ENCODE data around the gene ILRUN. TPM values are rescaled to one million over a fixed set of nuclear protein-coding genes. Genes with fewer than 3 reads are reported as not detected.
A peak's percentile ranks its signal among the peaks of the same experiment; 100 is the strongest.
"Not testable (repeated sequence)": the region's sequence is repeated elsewhere in the genome, so short reads cannot be mapped to it uniquely, and the experiment has no call there.

ILRUN gene
- 10 to 100 TPM; 59.4 to 95.9 (median 78.1) TPM for polyA plus RNA-seq (ENCODE audit: insufficient read length in 10 of 10)
- long read RNA-seq, donor 1, full-length matches to known transcripts: 7 of 31 reads
- long read RNA-seq, donor 1, partial matches to known transcripts: 24 of 31 reads
- long read RNA-seq, donor 1, other reads (novel, unspliced or antisense): 0 of 31 reads
- long read RNA-seq, donor 2, full-length matches to known transcripts: 10 of 32 reads
- long read RNA-seq, donor 2, partial matches to known transcripts: 22 of 32 reads
- long read RNA-seq, donor 2, other reads (novel, unspliced or antisense): 0 of 32 reads
- long read RNA-seq, donor 3: 0 reads
- long read RNA-seq, donor 4, full-length matches to known transcripts: 10 of 25 reads
- long read RNA-seq, donor 4, partial matches to known transcripts: 15 of 25 reads
- long read RNA-seq, donor 4, other reads (novel, unspliced or antisense): 0 of 25 reads
- long read RNA-seq, donor 5, full-length matches to known transcripts: 7 of 45 reads
- long read RNA-seq, donor 5, partial matches to known transcripts: 38 of 45 reads
- long read RNA-seq, donor 5, other reads (novel, unspliced or antisense): 0 of 45 reads
- long read RNA-seq, donor 6, full-length matches to known transcripts: 17 of 50 reads
- long read RNA-seq, donor 6, partial matches to known transcripts: 33 of 50 reads
- long read RNA-seq, donor 6, other reads (novel, unspliced or antisense): 0 of 50 reads
- long read RNA-seq, donor 7, full-length matches to known transcripts: 5 of 30 reads
- long read RNA-seq, donor 7, partial matches to known transcripts: 25 of 30 reads
- long read RNA-seq, donor 7, other reads (novel, unspliced or antisense): 0 of 30 reads
- long read RNA-seq, donor 8, full-length matches to known transcripts: 4 of 20 reads
- long read RNA-seq, donor 8, partial matches to known transcripts: 16 of 20 reads
- long read RNA-seq, donor 8, other reads (novel, unspliced or antisense): 0 of 20 reads
- long read RNA-seq, donor 9: 0 reads

DNA sequence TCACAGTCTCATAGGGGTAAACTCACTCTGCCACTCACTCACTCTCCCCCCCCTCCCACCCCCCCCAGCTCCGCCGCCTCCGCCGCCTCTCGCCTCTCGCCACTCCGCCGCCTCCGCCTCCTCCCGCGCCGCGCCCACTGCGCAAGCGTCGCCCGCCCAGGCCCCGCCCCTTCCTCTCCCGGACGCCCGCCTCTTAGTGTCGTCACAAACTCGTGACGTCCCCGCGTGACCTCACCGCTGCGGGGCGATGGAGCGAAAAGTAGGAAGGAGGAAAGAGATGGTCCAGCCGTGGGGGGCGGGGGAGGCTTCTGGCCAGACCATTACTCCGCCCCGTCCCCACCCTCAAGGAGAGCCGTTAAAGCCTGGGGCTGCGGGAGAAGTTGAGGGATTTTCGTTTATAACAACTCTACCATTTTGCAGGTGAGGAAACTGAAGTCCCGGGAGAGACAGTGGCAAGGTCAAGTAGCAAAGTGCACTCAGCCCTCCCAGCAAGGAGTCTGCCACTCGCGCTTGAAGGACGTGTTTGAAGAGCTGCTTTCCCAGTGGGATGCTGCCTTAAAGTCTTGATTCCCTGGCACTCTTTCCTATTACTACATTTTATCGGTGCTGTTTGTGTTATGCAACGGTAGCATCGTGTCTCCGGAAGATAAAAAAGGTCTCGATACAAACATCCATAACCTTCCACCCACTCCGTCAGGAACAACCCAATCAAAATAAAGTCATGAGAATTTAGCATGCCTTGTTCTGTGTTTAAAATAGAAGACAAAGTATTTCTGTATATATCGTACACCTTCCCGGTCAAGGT lies at the start of gene ILRUN:
TSS of gene ILRUN (minus strand) at position 29 of the 805 bp plus-strand sequence. CDS start 164 bp downstream, outside the sequence.
- DNase-seq: peak; percentile 96 to 99 (median 98)

DNA sequence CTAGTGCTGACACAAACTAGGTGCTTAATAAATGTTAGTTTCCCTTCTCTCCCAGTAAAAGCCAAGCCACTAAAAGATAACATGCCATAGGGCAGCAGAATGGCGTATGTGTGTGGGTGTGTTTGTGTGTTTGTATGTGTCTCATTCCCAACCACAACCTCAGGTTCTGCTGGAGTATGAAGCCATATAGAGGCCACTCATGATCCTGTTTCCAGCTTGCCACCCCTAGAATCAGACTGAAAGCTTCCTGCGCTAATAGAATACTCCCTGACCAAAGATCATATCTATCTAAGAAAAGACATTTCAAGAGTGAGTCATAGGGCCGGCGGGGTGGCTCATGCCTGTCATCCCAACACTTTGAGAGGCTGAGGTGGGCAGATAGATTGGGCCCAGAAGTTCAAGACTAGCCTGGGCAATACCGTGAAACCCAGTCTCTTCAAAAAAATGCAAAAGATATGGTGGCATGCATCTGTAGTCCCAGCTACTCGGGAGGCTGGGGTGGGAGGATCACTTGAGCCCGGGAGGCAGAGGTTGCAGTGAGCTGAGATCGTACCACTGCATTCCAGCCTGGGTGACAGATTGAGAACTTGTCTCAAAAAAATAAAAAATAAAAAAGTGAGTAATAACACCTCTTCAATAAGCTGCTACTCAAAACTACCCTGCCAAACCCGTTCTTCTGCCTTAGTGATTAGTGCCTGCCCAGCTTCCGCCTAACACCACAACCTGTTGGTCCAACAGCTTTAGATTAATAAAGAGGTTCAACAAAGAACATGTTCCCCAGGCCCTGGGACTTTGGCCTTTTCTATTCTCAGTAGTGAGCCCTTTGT lies 48.9 kb upstream of the ILRUN start:
- DNase-seq: no peak

DNA sequence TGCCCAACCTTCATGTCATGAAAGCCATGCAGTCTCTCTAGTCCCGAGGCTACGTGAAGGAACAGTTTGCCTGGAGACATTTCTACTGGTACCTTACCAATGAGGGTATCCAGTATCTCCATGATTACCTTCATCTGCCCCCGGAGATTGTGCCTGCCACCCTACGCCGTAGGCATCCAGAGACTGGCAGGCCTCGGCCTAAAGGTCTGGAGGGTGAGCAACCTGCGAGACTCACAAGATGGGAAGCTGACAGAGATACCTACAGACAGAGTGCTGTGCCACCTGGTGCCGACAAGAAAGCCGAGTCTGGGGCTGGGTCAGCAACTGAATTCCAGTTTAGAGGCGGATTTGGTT lies 47.7 kb upstream of the ILRUN start:
- not testable (repeated sequence) for DNase-seq

DNA sequence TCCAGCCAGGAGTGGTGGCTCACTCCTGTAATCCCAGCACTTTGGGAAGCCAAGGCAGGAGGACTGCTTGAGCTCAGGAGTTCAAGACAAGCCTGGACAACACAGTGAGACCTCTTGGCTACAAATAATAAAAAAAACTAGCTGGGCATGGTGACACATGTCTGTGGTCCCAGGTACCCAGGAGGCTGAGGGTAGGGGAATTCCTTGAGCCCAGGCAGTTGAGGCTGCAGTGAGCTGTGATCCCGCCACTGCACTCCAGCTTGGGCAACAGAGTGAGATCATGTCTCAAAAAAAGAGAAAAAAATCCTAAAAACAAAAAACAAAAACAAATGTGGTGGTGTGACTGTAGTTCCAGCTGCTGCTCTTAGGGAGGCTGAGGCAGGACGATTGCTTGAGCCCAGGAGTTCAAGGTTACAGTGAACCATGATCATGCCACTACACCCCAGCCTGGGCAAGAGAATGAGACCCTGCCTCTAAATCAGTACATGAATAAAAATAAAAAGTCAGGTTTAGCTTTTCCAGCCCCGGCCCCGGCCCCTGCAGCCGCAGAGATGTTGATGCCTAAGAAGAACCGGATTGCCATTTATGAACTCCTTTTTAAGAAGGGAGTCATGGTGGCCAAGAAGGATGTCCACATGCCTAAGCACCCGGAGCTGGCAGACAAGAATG lies 47.2 kb upstream of the ILRUN start:
- DNase-seq: no peak

DNA sequence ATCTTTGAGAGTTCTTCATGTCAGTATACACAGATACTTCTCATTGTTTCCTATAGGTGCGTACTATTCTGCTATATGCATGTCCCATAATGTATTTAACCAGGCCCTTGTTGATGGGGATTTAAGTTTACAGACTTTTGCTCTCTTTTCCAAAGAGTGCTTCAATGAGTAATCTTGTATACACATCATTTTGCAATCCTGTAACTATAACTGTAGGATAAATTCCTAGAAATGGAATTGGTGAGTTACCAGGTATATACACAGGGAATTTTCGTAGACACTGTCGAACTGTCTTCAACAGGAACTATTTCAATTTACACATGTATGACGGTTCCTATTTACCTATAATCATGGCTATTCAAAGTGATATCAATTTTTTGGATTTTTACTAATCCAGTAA lies 45.5 kb upstream of the ILRUN start:
- no peak for DNase-seq

DNA sequence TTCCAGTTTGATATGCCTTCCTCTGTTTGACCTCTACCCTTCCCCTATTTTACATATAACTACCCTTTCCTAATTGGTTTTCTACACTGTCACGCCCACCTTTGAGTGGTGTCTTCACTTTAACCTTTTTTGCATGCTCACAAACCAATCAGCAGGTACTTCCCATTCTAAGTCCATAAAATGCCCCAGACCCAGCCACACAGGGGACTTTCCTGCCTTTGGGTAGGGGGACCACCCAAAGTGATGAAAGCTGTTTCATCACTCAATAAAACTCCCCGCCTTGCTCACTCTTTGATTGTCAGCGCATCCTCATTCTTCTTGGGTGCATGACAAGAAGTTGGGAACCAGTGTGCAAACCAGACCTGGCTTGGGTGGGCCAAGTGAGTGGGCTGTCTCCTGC lies 40.3 kb upstream of the ILRUN start:
- no peak for DNase-seq

DNA sequence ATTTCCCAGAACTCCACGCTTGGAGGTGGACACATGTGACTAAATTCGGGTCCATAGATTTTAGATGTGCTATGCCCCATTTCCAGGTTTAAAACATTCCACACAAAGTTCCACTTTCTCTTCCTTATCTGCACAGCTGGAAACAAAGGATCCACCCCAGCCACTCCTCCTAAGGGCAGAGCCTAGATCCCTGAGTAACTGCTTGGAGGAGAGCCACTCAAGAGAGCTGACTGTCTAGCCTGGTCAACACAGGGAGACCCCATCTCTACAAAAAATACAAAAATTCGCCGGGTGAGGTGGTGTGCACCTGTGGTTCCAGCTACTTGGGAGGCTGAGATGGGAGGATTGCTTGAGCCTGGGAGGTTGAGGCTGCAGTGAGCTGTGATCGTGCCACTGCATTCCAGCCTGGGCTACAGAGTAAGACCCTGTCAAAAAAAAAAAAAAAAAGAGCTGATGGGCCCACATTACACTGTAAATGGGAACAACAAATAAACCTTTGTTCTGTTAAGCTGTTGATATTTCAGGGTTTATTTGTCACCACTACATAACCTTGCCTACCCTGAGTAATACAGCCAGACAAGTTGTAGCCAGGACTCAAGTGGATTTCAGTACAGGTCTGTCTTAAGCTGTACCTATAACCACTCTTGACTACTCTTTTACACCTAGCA lies 35.0 kb upstream of the ILRUN start:
- no peak for DNase-seq

DNA sequence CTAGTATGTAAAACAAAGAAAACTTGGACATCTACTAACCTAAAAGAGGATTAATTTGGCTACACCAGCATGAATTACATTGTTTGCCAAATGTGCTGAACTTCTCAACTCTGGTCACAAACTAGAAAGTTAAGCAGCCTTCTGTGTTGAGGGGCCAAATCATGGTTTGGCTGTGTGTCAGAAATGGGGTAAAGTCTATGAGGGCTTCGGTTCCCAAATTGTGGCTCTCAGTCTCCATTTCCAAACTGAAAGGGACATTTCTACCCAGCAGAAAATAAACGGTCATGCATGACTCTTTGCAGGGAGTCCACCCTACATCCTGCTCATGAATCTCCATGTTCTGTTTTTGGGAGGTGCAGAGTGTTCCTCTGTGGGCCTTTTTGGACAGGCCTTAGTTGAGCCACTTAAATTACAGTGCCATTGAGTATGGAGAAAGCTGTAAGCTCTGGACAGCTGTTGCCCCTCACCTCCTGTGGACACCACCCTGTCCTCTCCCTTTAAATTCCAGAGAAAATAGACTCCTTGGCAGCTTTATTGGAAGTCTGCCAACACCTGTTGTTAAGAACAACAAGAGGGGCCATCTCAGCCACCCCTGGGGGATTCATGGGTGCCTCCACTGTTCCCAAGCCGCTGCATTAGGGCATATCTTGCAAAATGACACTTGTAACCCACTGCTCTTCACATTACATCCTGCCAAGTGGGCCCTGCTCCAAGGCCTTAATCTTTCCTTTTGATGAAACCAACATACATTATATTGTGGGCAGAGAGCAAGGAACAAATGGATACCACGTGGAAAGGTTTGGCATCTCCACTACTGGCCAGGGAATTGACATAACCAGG lies 33.3 kb upstream of the ILRUN start:
- DNase-seq: peak; percentile 52 to 70 (median 58)

DNA sequence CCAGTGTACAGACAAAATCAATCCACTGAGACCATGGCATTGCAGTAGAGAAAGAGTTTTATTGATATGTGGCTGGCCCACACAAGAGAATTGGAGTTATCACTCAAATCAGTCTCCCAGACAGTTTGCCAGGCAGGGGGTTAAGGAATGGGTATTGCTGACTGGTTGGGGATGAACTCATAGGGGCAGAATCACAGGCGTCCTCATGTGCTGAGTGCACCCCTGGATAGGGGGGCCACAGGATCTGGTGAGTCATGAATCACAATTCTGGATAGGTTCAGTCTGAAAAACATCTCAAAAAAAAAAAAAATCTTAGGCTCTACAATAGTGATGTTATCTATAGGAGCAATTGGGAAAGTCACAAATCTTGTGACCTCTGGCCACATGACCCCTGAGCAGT lies 29.5 kb upstream of the ILRUN start:
- no peak for DNase-seq

DNA sequence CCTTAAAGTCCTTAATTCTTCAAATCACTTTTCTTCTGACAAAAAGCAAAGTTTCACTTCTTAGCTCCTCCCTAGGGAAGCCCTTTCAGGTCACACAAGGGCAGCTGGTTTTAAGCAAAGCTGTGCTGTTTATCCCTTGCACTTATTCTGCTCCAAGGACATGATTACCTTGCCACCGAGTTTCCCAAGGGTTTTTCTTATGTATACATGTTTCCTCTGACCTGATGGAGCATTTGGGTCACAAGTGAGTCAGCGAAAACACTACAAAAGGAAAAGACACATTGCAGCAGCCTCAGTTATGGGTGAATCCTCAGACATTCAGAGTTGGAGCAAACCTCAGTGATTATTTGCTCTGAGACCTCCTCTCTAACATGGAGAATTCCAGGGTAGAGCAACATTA lies 26.6 kb upstream of the ILRUN start:
- no peak for DNase-seq

DNA sequence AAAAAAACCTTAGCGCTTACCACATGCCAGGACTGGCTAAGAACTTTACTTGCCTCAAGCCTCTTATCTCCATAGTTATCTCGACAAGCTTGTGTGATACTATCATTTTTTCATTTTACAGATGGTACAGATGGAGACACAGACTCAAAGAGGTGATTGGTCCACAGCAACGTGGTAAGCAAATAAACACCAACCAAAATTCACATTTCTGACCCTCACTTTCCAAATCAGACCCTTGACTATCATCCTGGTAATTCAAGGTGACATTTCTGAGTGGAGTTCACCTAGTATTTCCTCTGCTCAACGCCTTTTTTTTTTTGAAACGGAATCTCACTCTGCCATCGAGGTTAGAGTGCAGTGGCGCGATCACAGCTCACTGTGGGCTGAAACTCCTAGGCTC lies 25.9 kb upstream of the ILRUN start:
- no peak for DNase-seq

DNA sequence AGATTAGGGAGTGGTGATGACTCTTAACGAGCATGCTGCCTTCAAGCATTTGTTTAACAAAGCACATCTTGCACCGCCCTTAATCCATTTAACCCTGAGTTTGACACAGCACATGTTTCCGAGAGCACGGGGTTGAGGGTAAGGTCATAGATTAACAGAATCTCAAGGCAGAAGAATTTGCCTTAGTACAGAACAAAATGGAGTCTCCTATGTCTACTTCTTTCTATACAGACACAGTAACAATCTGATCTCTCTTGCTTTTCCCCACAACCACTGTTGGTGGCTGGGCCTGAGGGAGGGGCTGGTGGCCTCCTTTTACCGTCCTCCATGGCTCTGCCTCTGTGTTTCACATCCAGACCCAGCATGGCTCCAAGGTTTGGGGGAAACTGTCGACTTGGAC lies 23.6 kb upstream of the ILRUN start:
- not testable (repeated sequence) for DNase-seq

DNA sequence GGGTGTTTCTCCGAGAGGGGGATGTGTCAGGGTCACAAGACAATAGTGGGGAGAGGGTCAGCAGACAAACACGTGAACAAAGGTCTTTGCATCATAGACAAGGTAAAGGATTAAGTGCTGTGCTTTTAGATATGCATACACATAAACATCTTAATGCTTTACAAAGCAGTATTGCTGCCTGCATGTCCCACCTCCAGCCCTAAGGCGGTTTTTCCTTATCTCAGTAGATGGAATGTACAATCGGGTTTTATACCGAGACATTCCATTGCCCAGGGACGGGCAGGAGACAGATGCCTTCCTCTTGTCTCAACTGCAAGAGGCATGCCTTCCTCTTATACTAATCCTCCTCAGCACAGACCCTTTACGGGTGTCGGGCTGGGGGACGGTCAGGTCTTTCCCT lies 23.1 kb upstream of the ILRUN start:
- not testable (repeated sequence) for DNase-seq

DNA sequence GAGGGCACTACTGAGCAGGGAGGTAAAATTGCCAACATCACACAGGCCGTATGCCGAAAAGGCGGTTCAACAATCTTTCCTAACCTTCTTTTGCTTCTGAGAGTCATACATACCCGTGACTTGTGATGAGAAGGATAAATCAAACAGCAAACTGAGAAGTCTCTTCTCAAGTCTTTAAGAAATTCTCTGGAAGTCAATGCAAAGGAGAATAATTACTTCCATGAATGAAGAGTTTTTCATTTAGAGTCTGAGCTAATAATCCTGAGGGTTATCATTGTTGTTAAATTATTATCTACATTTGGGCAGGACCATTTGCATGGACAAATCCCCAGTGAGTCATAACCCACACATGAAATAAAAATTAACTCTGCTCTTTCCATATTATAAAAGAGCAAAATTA lies 22.4 kb upstream of the ILRUN start:
- no peak for DNase-seq

DNA sequence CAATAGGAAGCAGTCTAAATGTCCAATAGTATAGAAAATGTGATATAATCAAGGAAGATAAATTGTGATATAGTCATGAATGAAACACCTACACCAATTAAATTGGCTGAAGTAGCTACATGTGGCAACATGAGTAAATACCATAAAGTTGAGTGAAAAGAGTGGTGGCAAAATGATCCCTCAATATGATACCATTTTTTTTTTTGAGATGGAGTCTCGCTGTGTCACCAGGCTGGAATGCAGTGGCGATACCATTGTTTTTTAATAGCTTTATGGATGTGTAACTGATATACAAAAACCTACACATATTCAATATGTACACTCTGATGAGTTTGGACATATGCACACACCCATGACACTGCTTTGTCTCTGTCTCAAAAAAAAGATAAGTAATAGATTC lies 20.9 kb upstream of the ILRUN start:
- no peak for DNase-seq

DNA sequence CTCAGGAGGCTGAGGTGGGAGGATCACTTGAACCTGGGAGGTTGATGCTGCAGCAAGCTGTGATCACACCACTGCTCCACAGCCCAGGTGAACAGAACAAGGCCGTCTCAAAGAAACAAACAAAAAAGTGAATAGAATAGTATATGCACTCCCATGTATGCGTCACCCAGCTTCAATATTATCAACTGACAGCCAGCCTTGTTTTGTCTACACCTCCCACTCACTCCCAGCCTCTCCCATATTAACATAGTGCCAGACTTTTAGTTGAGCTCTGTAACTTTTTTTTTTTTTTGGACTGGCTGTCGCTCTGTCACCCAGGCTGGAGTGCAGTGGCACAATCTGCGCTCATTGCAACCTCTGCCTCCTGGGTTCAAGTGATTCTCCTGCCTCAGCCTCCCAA lies 18.1 kb upstream of the ILRUN start:
- no peak for DNase-seq

DNA sequence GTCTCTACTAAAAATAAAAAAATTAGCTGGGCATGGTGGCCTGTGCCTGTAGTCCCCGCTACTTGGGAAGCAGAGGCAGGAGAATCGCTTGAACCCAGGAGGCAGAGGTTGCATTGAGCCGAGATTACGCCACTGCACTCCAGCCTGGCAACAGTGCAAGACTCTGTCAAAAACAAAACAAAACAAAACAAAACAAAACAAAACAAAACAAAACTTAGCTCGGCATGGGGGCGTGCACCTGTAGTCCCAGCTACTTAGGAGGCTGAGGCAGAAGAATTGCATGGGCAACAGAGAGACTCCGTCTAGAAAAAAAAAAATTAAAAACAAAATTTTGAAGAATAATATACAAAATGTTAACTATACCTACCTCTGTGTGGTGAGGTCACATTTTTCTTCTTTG lies 16.3 kb upstream of the ILRUN start:
- not testable (repeated sequence) for DNase-seq

DNA sequence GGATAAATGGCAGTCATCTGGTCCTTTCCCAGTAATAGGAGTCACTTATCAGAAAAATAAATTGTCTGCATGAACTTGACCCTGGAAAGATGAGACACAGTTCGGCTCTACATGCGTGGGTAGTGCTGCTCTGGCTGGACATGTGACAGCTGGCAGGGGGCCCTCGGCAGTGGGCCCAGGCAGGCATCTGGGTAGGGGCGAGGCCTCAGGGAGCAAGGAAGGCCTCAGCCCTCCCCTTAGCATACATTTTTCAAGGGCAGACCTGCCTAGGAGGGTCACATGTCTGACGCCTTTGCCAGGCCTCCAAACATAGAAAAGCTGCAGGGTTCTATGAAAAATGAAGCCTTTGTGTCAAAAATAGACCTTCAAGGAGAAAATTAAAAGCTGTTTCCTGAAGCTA lies 12.8 kb upstream of the ILRUN start:
- DNase-seq: peak; percentile 69 to 79 (median 76)

DNA sequence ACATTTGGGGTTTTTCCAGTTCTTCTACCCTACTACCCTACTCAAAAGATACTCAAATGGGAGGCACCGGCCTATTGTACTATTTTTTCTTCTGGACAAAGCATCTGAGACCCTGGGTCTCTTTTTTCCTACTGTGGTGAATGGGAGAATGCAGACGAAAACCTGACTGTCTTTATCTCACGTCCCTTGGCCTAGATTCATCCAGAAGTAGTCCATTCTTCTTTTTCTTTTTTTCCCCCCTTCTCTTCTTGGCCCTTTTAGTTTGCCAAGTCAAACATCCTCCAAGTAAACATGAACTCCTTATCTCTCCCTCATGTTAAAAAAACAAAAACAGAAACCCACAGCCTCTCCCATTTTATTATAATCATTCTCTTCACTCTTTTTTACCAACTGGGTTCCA lies 8.7 kb upstream of the ILRUN start:
- no peak for DNase-seq

Measured in muscle of back (tissue), 13 donors.